Measurements from ENCODE around the gene WDR90. TPM values are rescaled to one million over a fixed set of nuclear protein-coding genes. Genes with fewer than 3 reads are reported as not detected.

The WDR90 gene
- total RNA-seq, 2 donors from 2014 or later, result 3.0 to 5.7 TPM

GRCh38 chr16:658679-659571, 9.8 kb downstream of the WDR90 start:
- no peak for TF ChIP-seq CTCF (IDR thresholded peaks at IDR 0.05)
- no peaks in the 10 kb centered on the region for H3K27me3 ChIP-seq
- H3K9me3 ChIP-seq, result no peaks in the 10 kb centered on the region
- H3K27ac ChIP-seq, result no peak overlapping the region
- no peak overlapping the region for H3K4me3 ChIP-seq
- H3K36me3 ChIP-seq, result no peaks in the 10 kb centered on the region
- peaks cover 0 to 14% of the 10 kb centered on the region in 2 donors for H3K4me1 ChIP-seq
- no peak for DNase-seq (ENCODE audit: low spot score)

GRCh38 chr16:659618-660017, 10.5 kb downstream of the WDR90 start:
- no peak overlapping the region for H3K4me3 ChIP-seq
- peaks cover 0 to 14% of the 10 kb centered on the region in 2 donors for H3K4me1 ChIP-seq
- no peaks in the 10 kb centered on the region for H3K36me3 ChIP-seq
- H3K27ac ChIP-seq, result no peak overlapping the region
- TF ChIP-seq CTCF (IDR thresholded peaks at IDR 0.05), result no peak
- no peaks in the 10 kb centered on the region for H3K9me3 ChIP-seq
- H3K27me3 ChIP-seq, result no peaks in the 10 kb centered on the region
- DNase-seq (ENCODE audit: low spot score), result no peak

GRCh38 chr16:660132-660458, 10.9 kb downstream of the WDR90 start:
- no peak for DNase-seq (ENCODE audit: low spot score)
- Histone ChIP-seq H3K27me3 (no peaks in the 10 kb centered on the region), H3K9me3 (no peaks in the 10 kb centered on the region), H3K27ac (peak overlapping the region; percentile 68 to 78), H3K4me1 (peaks cover 0 to 14% of the 10 kb centered on the region in 2 donors), H3K36me3 (no peaks in the 10 kb centered on the region), H3K4me3 (peak overlapping the region in 1 of 2 donors; percentile 39)
- TF ChIP-seq CTCF (IDR thresholded peaks at IDR 0.05), result no peak

- H3K4me3 ChIP-seq, result peak overlapping the region in 1 of 2 donors; percentile 39
Measured at GRCh38 chr16:660459-661183, 11.5 kb downstream of the WDR90 start.

GRCh38 chr16:661184-661821, 12.1 kb downstream of the WDR90 start:
- Histone ChIP-seq H3K36me3 (no peaks in the 10 kb centered on the region), H3K4me1 (peaks cover 0 to 14% of the 10 kb centered on the region in 2 donors), H3K27me3 (no peaks in the 10 kb centered on the region), H3K27ac (peak overlapping the region; percentile 39 to 72), H3K9me3 (no peaks in the 10 kb centered on the region), H3K4me3 (peak overlapping the region in 1 of 2 donors; percentile 25)
- TF ChIP-seq CTCF (IDR thresholded peaks at IDR 0.05), result no peak
- DNase-seq (ENCODE audit: low spot score), result no peak

More at GRCh38 chr16:660459-661183, 11.5 kb downstream of the WDR90 start:
- Histone ChIP-seq H3K36me3 (no peaks in the 10 kb centered on the region), H3K27me3 (no peaks in the 10 kb centered on the region), H3K9me3 (no peaks in the 10 kb centered on the region), H3K4me1 (peaks cover 0 to 14% of the 10 kb centered on the region in 2 donors), H3K27ac (peak overlapping the region; percentile 68 to 78)
- peak; percentile 89 for DNase-seq (ENCODE audit: low spot score)
- TF ChIP-seq CTCF (IDR thresholded peaks at IDR 0.05), result peak; percentile 47 to 70

Data from right atrium auricular region (tissue), 2 donors.